K562 (cell line): ENCODE data around the gene PTTG1IP. TPM values are rescaled to one million over a fixed set of nuclear protein-coding genes. Genes with fewer than 3 reads are reported as not detected.

Experiments used
- ARID3A ChIP-seq: IDR thresholded peaks from 2 replicates; pipeline ENCODE4 v1.6.1; 2012; ENCODE audit warnings: low read depth, low read length, improper control_type of control experiment, borderline replicate concordance
- ARID4B ChIP-seq: sonication (generic); formaldehyde crosslinking; IDR thresholded peaks from 2 replicates; pipeline ENCODE4 v1.8.0; 2022; ENCODE audit warnings: mild to moderate bottlenecking, missing genetic modification reagents
- L3MBTL2 ChIP-seq: fragments of 450-650 bp; IDR thresholded peaks from 2 replicates; pipeline ENCODE4 v1.6.1; 2016; ENCODE audit warnings: mild to moderate bottlenecking, moderate library complexity
- MAZ ChIP-seq, 2 experiments: fragments of 450-650 bp in 1 of 2; sonication (generic) in 1 of 2; formaldehyde crosslinking; IDR thresholded peaks in 1 of 2; conservative IDR thresholded peaks in 1 of 2; 2 replicates each; pipeline versions ENCODE4 v1.4.0 to v1.5.0; 2020; ENCODE audit warnings: mild to moderate bottlenecking in 1 of 2, missing genetic modification reagents in 1 of 2
- MNT ChIP-seq, 2 experiments: fragments of 450-650 bp; conservative IDR thresholded peaks; 2 replicates each; pipeline ENCODE4 v1.6.1; 2017; ENCODE audit warnings: mild to moderate bottlenecking in 2 of 2, moderate library complexity in 2 of 2
- MYC ChIP-seq, 2 experiments: fragments of 250-450 bp in 1 of 2; sonication (Bioruptor Pico) in 1 of 2; IDR thresholded peaks; 2 replicates each; pipeline versions ENCODE4 v1.5.1 to v1.6.1; 2012 to 2021; ENCODE audit warnings: low read depth in 2 of 2, borderline replicate concordance in 1 of 2, improper control_type of control experiment in 1 of 2, low read length in 1 of 2, mild to moderate bottlenecking in 1 of 2, moderate library complexity in 1 of 2
- SREBF1 ChIP-seq: fragments of 150-350 bp; IDR thresholded peaks from 2 replicates; pipeline ENCODE4 v1.6.1; 2014; ENCODE audit warnings: antibody characterized with exemption, low read depth, low read length, borderline replicate concordance
- ZBTB17 ChIP-seq: fragments of 450-650 bp; formaldehyde crosslinking; IDR thresholded peaks from 2 replicates; pipeline ENCODE4 v1.4.0; 2020; ENCODE audit warnings: mild to moderate bottlenecking
- ZNF165 ChIP-seq: fragments of 250-450 bp; sonication (Bioruptor Pico); IDR thresholded peaks from 2 replicates; pipeline ENCODE4 v1.4.0; 2020; ENCODE audit warnings: borderline replicate concordance
- ZNF695 ChIP-seq: fragments of 450-650 bp; formaldehyde crosslinking; IDR thresholded peaks from 2 replicates; pipeline ENCODE4 v1.4.0; 2020; ENCODE audit warnings: mild to moderate bottlenecking, moderate library complexity
- ZNF707 ChIP-seq: fragments of 250-450 bp; sonication (Bioruptor Pico); conservative IDR thresholded peaks from 2 replicates; pipeline ENCODE4 v1.8.0; 2022; ENCODE audit warnings: inconsistent platforms, mild to moderate bottlenecking, moderate library complexity
- polyA plus RNA-seq, 8 experiments: library from polyadenylated mRNA; depleted of rRNA in 4 of 8; stranded (reverse) in 5 of 8; unstranded in 3 of 8; fragments of >200 nt; fragmentation: Nextera tagmentation in 2 of 8; fragmentation: Illumina TruSeq in 1 of 8; extraction: Ambion mirVana in 2 of 8; extraction: Trizol in 1 of 8; gene quantifications; 2 replicates each; pipeline versions ENCODE4 v1.2.1 to v1.2.3, GENCODE V29; 2011 to 2014; ENCODE audit warnings: inconsistent platforms in 1 of 8, missing spikeins in 1 of 8
- total RNA-seq, 7 experiments: library from RNA; depleted of rRNA in 6 of 7; stranded (reverse); fragments of >200 nt in 6 of 7; fragmentation: Illumina TruSeq in 2 of 7; extraction: Trizol in 2 of 7; gene quantifications; 2 replicates each; pipeline versions ENCODE4 v1.2.1 to v1.2.3, GENCODE V29; 2011 to 2021; ENCODE audit warnings: low replicate concordance in 1 of 7

PTTG1IP gene
- total and polyA plus RNA-seq, 9 of the 15 experiments (the other 6 are each of a cell fraction or from before 2014, with no cell fraction given) = 5.0 to 99.3 (median 82.4) TPM

DNA sequence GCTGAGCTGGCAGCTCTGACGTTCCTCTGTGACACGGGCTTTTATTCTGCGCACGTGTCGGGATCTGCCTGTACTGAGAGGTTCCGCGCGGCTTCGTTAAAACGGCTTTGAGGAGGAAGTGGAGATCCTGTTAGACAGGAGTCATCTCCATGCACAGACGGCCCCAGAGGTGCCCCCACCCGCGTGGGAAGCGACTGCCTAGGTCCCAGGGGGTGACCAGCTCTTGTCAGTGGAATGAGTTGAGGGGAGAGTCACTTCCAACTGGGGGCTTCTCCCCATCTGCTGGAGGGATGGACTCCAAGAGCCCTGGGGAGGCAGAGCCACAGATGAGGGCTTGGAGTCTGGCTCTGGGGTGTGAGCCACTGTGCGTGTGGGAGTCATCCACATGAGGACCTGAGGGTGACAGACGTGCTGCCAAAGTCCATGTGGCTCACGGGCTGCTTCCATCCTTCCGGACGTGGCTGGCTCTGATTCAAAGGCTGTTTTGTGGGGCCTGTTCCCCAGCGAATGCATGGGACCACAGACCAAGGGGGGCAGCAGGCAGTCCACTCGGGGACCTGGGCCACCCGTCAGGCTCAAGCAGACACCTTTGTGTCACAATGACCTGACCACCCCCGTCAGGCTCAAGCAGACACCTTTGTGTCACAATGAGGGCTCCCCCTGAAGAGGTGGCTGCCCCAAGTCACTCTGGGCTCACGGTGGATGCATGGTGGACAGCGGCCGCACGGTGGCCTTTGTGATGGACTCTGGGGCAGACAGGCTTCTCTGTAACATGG, 26.8 kb downstream of the PTTG1IP start (continued):
- TF ChIP-seq ARID4B (CRISPR knock-in tag) (peak; percentile 23; the same call in 1 of the 2 replicates), ZNF707 (0 out of 2 replicates have a peak, but pooled peaks have one; percentile 24), MYC (IDR thresholded peaks at IDR 0.05; ENCODE audit: low read depth, low read length) (peak; percentile 44), MYC (CRISPR knock-in tag; IDR thresholded peaks at IDR 0.05; ENCODE audit: borderline replicate concordance, low read depth) (peak; percentile 69; the same call in 1 of the 2 replicates), L3MBTL2 (peak; percentile 57), ARID3A (no peak), ZNF165 (0 out of 2 replicates have a peak, but pooled peaks have one; percentile 34), ZNF695 (CRISPR knock-in tag) (0 out of 2 replicates have a peak, but pooled peaks have one; percentile 44), MNT (conservative IDR thresholded peaks at IDR 0.05) (peak; percentile 63 to 67; a peak in 3 of 4 replicates), ZBTB17 (CRISPR knock-in tag) (peak; percentile 63), MAZ (CRISPR knock-in tag; conservative IDR thresholded peaks at IDR 0.05 in 1 of 2, IDR thresholded peaks at IDR 0.05 in 1 of 2) (peak in 1 of 2 experiments; percentile 14; a peak in 2 of 4 replicates), SREBF1 (no peak)
